Posterior vena cava (tissue), 2 donors: ENCODE measurements around the gene DIP2B. TPM values are rescaled to one million over a fixed set of nuclear protein-coding genes. Genes with fewer than 3 reads are reported as not detected.

Source experiments
- DNase-seq: peaks from one replicate; pipeline ENCODE4 v3.0.0-alpha.2; 2020; ENCODE audit warnings: low spot score
- intact Hi-C, 2 donors: fragments of 100-400 bp; cut with DNase I; formaldehyde crosslinking; loops; one replicate each; pipeline versions ENCODE4 v1.14.1 to v1.14.2; 2022 to 2023
- total RNA-seq, 2 donors: library from RNA; stranded (reverse); fragmentation: NEBNext Ultra II Directional; extraction: Animal tissue kit (Norgen Biotek cat#: 25700); gene quantifications; one replicate each; pipeline ENCODE4 v1.2.1, GENCODE V29; 2021
- donor health status: DM: yes; HTN: yes; CAD: no.
- donor health status: DM: yes; HTN: yes; CAD: no.

The DIP2B gene
- total RNA-seq, 2 donors from 2014 or later: 13.7 to 14.0 TPM

GRCh38 chr12:50689437-50689836 is 184.7 kb downstream of the DIP2B start:
- no peak for DNase-seq
- intact Hi-C loops: no loop called here

- DNase-seq: no peak
- intact Hi-C loops: no loop called here
These were observed 186.1 kb downstream of the DIP2B start for GRCh38 chr12:50690925-50691324.

GRCh38 chr12:50695961-50696360 is 191.2 kb downstream of the DIP2B start:
- no peak for DNase-seq
- intact Hi-C loops: no loop called here

- DNase-seq: no peak
- intact Hi-C loops: no loop called here
These were observed 192.1 kb downstream of the DIP2B start for GRCh38 chr12:50696931-50697330.

GRCh38 chr12:50699154-50699553 is 194.4 kb downstream of the DIP2B start:
- intact Hi-C loops: no loop called here
- DNase-seq: no peak

GRCh38 chr12:50699940-50700339 is 195.2 kb downstream of the DIP2B start:
- intact Hi-C loops: no loop called here
- DNase-seq: no peak

GRCh38 chr12:50706606-50707005 is 201.8 kb downstream of the DIP2B start:
- intact Hi-C loops: no loop called here

GRCh38 chr12:50707396-50707795 is 202.6 kb downstream of the DIP2B start:
- intact Hi-C loops: no loop called here
- no peak for DNase-seq

More at GRCh38 chr12:50706606-50707005, 201.8 kb downstream of the DIP2B start:
- no peak for DNase-seq

GRCh38 chr12:50708631-50709030 is 203.8 kb downstream of the DIP2B start:
- DNase-seq: no peak
- intact Hi-C loops: no loop called here

- no peak for DNase-seq
- intact Hi-C loops: no loop called here
These were observed 206.3 kb downstream of the DIP2B start for GRCh38 chr12:50711121-50711520.

- intact Hi-C loops: no loop called here
- no peak for DNase-seq
These were observed 210.4 kb downstream of the DIP2B start for GRCh38 chr12:50715174-50715573.

- intact Hi-C loops: no loop called here
- DNase-seq: no peak
These were observed 214.0 kb downstream of the DIP2B start for GRCh38 chr12:50718760-50719159.

GRCh38 chr12:50720085-50720484 is 215.3 kb downstream of the DIP2B start:
- no peak for DNase-seq
- intact Hi-C loops: no loop called here

GRCh38 chr12:50720501-50720900 is 215.7 kb downstream of the DIP2B start:
- intact Hi-C loops: no loop called here

GRCh38 chr12:50723865-50724264 is 219.1 kb downstream of the DIP2B start:
- intact Hi-C loops: no loop called here
- DNase-seq: no peak

More at GRCh38 chr12:50720501-50720900, 215.7 kb downstream of the DIP2B start:
- DNase-seq: no peak

GRCh38 chr12:50725011-50725942 is 220.5 kb downstream of the DIP2B start:
- no peak for DNase-seq
- intact Hi-C loops: no loop called here

GRCh38 chr12:50727466-50727865 is 222.7 kb downstream of the DIP2B start:
- intact Hi-C loops: no loop called here
- no peak for DNase-seq

- intact Hi-C loops: no loop called here
- no peak for DNase-seq
These were observed 223.6 kb downstream of the DIP2B start for GRCh38 chr12:50728417-50728816.

- DNase-seq: no peak
- intact Hi-C loops: no loop called here
These were observed 224.1 kb downstream of the DIP2B start for GRCh38 chr12:50728841-50729240.

GRCh38 chr12:50732591-50732990 is 227.8 kb downstream of the DIP2B start:
- intact Hi-C loops: no loop called here
- DNase-seq: no peak

GRCh38 chr12:50733706-50734105 is 228.9 kb downstream of the DIP2B start:
- intact Hi-C loops: no loop called here

More at GRCh38 chr12:50733706-50734105, 228.9 kb downstream of the DIP2B start:
- no peak for DNase-seq
